HL-60 (cell line): Measurements from ENCODE around the gene FOCAD.

Experiments
- GABPA ChIP-seq: IDR thresholded peaks from 2 replicates; pipeline ENCODE4 v1.6.1; 2012; ENCODE audit warnings: low read depth
- TF ChIP-seq, protein P1 (sequence below): IDR thresholded peaks from one replicate; pipeline ENCODE4 v1.5.1; 2011; ENCODE audit warnings: low read length, control low read depth, inconsistent platforms; ENCODE audit not compliant: insufficient read depth

DNA sequence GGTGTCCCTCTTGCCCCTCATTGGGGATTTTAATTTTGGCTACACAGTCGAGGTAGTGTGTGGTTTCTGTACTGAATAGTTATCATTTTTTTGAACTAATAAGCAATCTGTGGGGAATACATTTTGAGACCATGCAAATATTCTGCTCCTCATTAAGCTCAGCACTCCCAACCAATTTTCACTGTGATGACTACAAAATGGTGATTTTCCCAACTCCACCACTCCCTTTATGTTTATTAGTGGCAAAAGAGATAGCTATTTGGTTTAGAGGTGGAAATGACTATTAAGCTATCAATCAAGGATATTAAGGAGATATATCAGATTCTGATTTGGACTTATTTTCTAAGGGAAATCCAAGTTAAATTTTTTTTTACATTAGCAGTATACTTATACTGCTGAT lies 62.9 kb downstream of the FOCAD start:
- TF ChIP-seq, protein P1, sequence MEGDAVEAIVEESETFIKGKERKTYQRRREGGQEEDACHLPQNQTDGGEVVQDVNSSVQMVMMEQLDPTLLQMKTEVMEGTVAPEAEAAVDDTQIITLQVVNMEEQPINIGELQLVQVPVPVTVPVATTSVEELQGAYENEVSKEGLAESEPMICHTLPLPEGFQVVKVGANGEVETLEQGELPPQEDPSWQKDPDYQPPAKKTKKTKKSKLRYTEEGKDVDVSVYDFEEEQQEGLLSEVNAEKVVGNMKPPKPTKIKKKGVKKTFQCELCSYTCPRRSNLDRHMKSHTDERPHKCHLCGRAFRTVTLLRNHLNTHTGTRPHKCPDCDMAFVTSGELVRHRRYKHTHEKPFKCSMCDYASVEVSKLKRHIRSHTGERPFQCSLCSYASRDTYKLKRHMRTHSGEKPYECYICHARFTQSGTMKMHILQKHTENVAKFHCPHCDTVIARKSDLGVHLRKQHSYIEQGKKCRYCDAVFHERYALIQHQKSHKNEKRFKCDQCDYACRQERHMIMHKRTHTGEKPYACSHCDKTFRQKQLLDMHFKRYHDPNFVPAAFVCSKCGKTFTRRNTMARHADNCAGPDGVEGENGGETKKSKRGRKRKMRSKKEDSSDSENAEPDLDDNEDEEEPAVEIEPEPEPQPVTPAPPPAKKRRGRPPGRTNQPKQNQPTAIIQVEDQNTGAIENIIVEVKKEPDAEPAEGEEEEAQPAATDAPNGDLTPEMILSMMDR: no peak
- TF ChIP-seq GABPA: no peak
